HG03060 (cell line): ENCODE results near the gene ACTMAP.
"Not testable (repeated sequence)": the region's sequence is repeated elsewhere in the genome, so short reads cannot be mapped to it uniquely, and the experiment has no call there.

Source experiments
- ATAC-seq: cut with Tn5 transposase; IDR thresholded peaks from one replicate; pipeline ENCODE4 v1.9.1; 2021; ENCODE audit warnings: low read depth, moderate number of reproducible peaks; ENCODE audit not compliant: unreplicated experiment

The ACTMAP gene

GRCh38 chr19:40745402-40745780 lies 4.9 kb downstream of the ACTMAP start:
- ATAC-seq, result no peak

GRCh38 chr19:40744554-40745401 lies 5.5 kb downstream of the ACTMAP start:
- ATAC-seq, result no peak

GRCh38 chr19:40743926-40744325 lies 6.4 kb downstream of the ACTMAP start:
- no peak for ATAC-seq

- ATAC-seq, result no peak
These were observed 7.4 kb downstream of the ACTMAP start for GRCh38 chr19:40742886-40743285.

GRCh38 chr19:40742477-40742876 lies 7.8 kb downstream of the ACTMAP start:
- no peak for ATAC-seq

- ATAC-seq, result no peak
These were observed 8.5 kb downstream of the ACTMAP start for GRCh38 chr19:40741527-40742390.

GRCh38 chr19:40740747-40741146 lies 9.5 kb downstream of the ACTMAP start:
- no peak for ATAC-seq

- no peak for ATAC-seq
These were observed 10.2 kb downstream of the ACTMAP start for GRCh38 chr19:40739871-40740703.

- ATAC-seq, result no peak
These were observed 11.0 kb downstream of the ACTMAP start for GRCh38 chr19:40739030-40739839.

GRCh38 chr19:40737102-40737644 lies 13.1 kb downstream of the ACTMAP start:
- ATAC-seq, result no peak

GRCh38 chr19:40736661-40737060 lies 13.6 kb downstream of the ACTMAP start:
- no peak for ATAC-seq

- no peak for ATAC-seq
These were observed 15.1 kb downstream of the ACTMAP start for GRCh38 chr19:40735013-40735771.

GRCh38 chr19:40733149-40733548 lies 17.1 kb downstream of the ACTMAP start:
- ATAC-seq, result no peak

GRCh38 chr19:40732304-40732703 lies 18.0 kb downstream of the ACTMAP start:
- not testable (repeated sequence) for ATAC-seq

GRCh38 chr19:40730065-40730464 lies 20.2 kb downstream of the ACTMAP start:
- ATAC-seq, result not testable (repeated sequence)

GRCh38 chr19:40726279-40726678 lies 24.0 kb downstream of the ACTMAP start:
- ATAC-seq, result no peak

GRCh38 chr19:40724855-40725254 lies 25.4 kb downstream of the ACTMAP start:
- ATAC-seq, result no peak

GRCh38 chr19:40724315-40724714 lies 26.0 kb downstream of the ACTMAP start:
- no peak for ATAC-seq
